GM19463 (cell line): ENCODE results near the gene PPP1R15B.

Experiments used
- ATAC-seq: cut with Tn5 transposase; IDR thresholded peaks from one replicate; pipeline ENCODE4 v1.9.1; 2021; ENCODE audit warnings: mild to moderate bottlenecking, moderate library complexity; ENCODE audit not compliant: unreplicated experiment

The PPP1R15B gene

DNA sequence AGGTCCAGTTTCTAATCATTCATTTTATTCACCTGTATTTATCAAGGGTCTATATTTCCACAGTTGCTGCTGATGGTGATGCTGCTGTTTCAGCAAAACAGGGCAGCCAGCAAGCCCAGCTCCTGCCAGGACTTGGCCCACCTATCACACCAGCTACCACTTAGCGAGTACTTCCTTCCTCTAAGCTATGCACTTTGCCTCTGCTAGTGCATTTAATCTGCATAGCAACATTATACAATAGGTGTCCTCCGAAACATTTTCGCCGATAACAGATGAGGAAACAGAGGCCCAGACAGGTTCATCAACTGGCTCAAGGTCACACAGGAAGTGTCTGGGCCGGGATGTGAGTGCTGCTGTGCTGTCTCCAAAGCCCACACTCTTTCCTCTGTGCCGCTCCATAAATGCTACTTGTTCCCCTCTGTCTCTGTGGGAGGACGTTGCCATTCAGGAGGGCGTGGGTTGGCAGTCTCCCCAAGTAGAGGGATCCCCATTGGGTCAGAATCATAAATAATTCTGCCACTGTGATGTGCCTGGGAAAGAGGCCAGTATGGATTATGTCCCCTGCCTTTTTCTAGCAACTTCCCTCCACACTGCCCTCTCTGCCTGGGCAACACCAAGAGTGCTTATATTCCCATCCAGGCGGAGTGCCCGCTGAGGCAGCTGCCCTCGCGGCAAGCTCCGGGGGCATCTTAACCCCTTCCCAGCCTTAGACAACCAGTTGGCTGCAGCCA, 42.5 kb downstream of the PPP1R15B start:
- no peak for ATAC-seq

DNA sequence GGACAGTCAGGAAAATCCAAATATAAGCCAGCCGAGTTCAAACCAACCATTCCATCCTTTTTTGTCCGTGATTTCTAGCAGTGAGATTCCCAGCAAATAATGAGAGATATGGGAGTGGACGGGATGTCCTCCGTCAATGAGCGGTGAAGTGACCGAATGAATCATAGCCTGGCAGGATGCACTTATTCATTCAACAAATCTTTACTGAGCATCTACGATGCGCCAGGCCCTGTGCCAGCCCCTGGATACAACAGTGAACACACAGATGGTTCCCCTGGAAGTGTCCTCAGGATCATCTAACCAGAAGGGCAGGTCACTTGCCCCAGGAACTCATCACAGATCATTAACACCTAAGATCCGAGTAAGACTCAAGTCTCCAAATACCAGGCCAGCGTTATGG, 43.7 kb downstream of the PPP1R15B start:
- no peak for ATAC-seq

DNA sequence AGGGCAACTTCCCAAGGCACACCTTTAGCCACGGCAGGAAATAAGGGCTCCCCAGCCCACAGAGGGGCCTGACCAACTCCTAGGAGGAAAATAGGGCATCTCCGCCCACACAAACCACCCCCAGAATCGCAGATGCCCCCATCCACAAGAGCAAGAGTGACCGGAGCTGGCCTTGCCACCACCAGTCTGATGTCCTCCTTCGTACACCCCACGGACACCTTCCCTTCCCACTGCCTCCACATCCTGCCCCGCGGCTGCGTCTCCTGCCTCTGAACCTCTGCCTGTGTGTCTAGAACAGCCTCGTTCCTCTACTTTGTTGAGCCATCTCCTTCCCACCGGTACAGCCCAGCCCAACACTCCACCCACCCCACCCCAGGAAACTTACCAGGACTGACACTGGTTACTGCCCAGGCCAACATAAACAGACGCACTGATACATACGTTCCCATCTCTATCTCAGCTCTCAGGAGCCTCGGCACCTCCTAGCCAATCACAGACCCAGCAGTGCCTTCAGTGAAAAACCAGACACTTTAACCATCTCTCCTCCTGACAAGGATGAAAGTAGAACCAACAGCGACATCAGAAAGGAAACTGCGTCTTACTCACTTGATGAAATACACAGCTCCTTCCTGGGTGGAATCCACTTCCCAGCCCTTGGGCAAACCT, 44.3 kb downstream of the PPP1R15B start:
- no peak for ATAC-seq

DNA sequence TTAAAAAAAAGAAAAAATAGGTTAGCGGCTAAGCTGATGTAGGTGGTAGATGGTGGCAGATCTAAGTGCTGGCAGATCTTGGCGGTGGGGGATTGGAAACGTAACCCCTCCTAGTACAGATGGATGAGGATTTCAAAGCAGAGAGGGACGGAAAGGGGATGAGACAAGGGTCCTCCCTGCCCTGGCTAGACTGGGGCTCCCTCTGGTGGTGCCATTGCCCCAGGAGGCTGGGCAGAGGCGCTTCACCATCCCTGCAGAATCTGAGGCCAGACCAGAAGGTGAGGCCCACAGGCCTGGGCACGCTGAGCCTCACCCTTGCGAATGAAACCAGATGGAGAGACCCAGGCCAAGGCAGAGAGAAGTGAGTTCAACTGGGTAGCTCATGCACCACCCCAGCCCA, 44.9 kb downstream of the PPP1R15B start:
- ATAC-seq = no peak

DNA sequence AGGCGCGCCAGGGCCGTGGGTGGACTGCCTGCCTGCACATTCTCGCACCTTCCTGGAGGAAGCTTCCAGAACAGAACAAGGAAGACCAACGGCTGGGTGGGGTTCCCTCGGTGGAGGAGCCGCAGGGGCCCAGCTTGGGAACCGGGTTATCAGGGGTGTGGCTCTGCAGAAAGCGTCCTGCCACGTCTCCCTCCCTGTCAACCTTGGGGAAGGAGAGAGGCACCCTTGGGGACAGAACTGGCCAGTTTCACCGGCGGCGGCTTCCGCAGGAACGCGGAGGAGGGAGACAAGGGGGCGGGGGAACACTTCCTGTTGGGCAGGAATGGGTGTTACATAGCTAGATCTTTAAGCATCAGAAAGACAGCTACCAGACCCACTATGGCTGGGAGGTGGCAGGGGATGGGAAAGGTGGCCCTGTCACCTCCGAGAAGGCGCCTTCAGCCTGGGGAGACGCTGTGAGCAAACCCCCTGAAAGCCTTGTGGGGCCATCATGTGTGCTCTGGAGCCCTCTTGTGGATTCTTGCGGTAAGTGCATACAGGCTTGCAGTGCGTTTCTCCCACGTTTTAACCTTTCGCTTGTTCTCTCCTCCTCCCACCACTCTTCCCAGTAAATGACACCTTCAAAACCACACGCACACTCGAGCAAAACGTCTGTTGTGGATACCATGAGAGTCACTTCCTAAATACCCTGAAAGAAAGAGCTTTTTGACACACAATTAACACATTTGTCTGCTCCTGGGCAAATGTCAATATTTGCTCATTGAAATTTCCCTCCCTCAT, 48.1 kb downstream of the PPP1R15B start:
- ATAC-seq = peak; percentile 50

DNA sequence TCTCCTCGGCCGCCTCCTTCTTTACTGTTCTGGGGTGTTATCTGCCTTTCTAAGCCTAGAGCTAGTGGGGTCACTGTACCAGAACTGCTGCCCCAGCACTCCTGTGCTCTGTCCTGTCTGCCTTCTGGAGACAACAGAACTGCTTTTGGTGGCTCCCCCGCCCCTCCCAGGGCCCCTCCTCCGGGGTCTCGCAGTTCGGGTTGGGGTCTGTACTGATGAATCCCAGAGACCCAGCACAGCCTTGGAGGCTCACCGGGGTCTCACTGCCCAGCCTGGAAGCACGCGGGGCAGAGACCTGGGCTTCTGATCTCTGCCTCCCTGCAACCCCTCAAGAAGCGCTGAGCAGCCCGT, 48.7 kb downstream of the PPP1R15B start:
- no peak for ATAC-seq

DNA sequence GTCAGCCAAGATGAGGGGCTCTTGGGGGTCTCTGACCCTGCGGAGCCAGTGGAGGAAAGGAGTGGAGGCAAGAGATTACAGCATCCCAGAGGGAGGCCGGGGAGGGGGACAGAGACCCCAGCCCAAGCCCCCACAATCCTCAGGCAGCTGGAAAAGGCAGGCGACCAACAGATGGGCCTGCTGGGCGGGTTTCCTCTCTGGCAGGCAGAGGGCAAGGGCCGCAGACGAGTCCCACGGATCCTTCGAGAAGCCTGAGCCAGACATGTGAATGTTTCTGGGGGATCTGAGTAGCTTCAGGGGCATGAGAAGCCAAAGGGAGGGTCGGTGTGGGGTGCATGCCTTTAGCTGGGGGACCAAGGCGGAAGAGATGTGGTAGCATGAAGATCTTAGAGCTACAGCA, 49.8 kb downstream of the PPP1R15B start:
- no peak for ATAC-seq

DNA sequence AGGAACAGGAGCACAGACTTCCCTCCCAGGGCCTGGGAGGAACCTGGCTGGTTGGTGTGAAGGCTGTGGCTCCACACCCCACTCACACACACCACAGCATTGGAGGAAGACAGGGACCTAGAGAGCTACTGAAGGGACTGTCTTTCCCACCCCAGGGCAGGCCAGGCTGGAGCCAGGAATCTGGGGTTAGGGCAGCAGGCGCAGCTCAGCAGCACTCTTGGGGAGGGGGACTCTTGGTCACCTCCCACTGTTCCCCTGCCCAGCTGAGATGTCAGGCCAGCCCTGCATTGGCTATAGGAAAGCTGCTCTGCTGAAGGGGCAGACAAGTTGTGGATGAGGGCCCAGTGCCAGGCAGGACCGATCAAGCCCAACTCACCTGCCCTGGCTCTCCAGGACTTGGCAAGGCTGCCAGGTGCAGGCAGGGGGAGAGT, 50.3 kb downstream of the PPP1R15B start:
- ATAC-seq = no peak

DNA sequence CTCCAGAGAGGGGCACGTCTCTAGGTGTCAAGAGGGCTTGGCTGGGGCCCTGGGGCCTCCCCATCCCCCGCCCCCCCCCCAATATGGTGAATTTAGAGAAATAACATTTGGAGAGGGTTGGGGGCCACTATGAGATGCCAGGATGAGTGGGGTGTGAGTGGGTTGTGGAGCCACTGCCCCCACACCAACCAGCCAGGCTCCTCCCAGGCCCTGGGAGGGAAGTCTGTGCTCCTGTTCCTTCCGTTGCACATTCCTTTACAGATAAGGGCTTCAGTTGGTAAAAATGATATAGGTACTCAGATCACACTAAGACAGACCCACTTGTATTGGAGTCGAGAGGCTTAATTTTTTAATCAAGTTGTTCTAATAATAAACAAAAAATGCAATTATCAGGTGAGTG, 51.3 kb downstream of the PPP1R15B start:
- ATAC-seq = no peak

DNA sequence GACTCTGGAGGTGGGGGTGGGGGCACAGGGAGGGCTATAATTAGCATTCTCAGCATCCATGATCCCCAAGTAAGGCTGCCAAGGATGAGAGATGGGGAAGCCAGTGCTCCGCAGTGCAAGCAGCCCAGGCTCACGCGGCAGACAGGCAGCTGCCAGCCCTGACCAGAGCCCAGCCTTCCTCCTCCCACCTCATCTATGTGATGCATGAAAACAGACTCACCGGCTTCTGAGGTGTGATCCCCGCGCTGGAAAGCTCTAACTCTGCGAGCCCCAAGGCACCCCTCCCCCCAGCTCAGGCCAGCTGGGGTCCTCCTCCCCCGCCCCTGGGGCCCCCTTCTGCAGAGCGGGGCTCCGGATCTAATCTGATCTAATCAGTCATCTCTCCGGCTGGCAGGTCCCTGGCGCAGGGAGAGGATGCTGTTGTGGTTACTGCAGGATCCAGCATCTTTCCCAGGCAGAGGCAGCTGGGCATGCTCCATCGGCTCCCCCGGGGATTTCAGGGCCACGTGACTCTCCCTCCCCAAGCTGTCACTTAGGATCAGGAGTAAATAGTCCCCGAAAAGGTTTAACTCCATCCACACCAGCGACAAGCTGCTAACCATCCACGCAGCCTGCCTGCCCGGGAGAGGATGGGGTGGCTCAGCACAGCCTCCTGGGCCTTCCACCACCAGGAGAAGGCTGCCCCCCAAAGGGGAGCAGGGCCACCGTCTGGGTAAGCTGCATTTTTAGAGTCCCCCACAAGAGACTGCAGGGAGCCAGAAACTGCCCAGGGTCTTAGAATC, 52.0 kb downstream of the PPP1R15B start, which contains the start of gene PLEKHA6:
TSS of gene PLEKHA6 (minus strand) at position 456 of the 782 bp plus-strand sequence. CDS start 86,202 bp downstream, outside the sequence.
- ATAC-seq = no peak

DNA sequence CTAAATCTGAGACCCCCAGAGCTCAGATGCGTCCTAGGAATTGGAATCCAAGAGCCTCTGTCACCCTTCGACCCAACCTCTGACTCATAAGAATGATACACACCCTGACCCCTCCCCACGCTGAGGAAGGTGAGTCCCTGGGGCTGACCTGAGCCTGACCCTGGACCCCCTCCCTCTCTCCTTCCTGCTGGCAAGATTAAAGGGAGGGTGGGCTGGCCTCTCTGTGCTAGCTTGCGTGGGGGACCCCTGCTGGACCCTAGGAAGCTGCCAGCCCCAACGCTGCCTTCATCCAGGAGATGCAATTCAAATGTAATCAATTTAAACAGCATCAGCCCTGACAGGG, 52.5 kb downstream of the PPP1R15B start:
- ATAC-seq = no peak

DNA sequence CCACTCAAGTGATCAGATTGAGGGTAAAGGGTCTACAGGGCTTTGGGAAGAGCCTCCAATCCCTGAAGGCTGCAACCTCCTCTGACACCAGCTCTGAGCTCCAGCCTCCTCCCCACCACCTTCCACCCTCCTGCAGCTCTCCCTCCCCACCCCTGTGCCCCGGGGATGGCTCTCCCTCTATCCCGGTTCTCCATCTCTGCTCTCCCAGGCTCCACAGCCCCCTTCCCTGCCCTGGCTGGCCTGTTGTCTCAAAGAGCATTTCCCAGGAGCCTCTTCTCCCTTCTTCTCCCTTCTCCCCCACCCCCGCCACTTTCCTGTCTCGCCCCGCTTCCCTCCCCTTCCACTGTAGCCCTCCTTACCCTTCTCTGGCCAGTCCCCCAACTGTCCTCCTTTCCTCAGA, 53.0 kb downstream of the PPP1R15B start:
- ATAC-seq = no peak

DNA sequence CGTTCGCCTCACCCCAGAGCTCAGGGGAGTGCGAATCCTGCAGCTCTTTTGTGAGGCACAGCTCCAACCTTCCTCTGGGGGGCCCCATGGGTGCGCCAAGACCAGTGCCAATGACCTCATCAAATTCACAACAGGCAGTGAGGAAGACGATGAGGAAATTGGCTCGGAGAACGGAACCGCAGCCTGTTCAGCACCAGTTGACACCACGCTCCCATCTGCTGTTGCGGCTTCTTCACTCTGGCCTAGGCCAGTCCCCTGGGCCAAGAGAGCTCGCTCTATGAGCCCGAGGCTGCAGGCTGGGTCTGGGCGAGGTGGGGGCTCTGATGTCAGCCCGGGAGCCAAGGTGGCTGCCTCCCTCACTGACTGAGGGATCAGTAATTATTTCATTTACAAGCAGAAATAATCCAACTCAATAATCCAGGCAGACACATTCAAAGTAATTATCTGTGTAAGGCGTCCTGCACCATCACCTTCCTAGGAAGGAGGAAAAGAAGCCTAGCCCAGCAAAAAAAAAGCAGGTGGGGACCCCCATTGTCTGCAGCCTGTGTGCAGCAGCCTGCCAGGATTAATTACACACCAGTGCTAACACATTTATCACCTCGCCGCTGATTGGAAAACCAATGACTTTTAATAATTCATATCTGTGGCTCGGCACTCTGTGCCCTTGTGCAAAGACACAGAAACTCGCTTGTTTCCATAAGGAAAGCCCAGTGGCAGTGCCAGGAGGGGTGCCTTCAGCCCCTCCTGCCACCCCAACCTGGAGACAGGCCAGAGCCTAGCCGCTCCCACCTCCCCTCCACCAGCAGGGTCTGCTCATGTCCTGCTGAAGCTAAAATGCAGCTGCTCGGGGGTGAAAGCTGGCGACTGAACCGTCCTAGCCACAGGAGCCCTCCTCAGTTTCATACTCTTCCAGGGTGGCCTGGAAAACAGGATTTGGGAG, 53.8 kb downstream of the PPP1R15B start:
- ATAC-seq = no peak

DNA sequence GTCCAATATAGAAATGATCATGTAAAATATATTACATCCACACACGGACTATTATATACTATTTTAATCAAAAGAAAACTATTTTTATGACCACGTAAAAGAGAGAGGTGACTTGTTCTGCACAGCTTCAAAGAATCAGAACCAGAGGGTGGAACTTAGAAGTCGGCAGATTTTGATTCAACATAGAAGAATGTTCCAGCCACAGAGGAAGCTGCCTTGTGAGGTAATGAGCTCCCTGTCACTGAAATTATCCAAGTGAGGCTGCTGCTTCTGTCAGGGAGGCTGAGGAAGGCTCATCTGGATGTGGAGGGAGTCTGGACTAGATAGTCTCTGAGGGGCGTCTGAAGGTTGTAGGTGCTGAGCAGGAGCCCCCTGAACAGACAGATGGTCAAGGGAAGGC, 54.6 kb downstream of the PPP1R15B start:
- no peak for ATAC-seq

DNA sequence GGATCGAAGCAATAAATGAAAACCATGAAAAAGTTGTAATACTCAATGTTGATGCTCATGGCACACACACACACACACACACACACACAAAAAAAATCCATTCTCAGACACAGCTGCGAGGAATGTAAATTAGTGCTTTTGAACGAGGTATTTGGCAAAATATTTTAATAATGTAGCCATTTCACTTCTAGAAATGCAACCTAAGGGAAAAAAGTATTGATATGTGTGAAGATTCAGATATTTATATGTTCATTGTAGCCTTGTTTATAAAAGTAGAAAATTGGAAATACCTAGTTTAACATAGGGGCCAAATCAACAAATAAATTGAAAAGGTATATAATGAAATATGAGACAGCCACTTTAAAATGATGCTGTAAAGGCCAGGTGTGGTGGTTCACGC, 55.7 kb downstream of the PPP1R15B start:
- no peak for ATAC-seq

DNA sequence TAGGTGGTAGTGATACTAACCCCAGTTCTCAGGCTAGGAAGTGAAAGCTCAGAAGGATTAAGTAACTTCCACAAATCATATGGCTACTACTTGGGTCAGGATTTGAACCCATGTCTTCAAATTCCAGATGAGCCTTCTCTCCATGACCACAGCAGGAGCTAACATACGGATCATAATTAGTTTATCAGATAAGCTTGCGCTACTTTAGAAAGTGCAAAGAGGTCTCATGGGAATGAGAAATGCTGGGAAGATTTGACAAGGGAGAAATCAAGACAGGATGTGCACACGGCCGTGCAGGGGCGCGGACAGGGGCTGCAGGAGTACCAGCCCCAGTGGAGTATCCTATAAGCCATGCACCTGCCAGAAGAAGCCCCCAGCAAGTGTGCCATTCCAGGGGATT, 57.0 kb downstream of the PPP1R15B start:
- no peak for ATAC-seq
